HL-60/S4 treated with retinoic acid at 250 ng/mL for 4 days and 3 days (cell line): Measurements from ENCODE around the gene BCORL1.

Experiments used
- in situ Hi-C: fragments of 300-500 bp; cut with MboI; formaldehyde crosslinking; loops from 2 replicates; pipeline ENCODE4 v1.7.0; 2022; ENCODE audit warnings: low sequenced_read_pairs

The BCORL1 gene

GRCh38 chrX:130055899-130056298, 73.5 kb downstream of the BCORL1 start:
- in situ Hi-C loops, result loop anchor here (10.0 kb wide), 2 partner anchors 131 to 451 kb away; no protein-coding TSS in a partner anchor

GRCh38 chrX:130057209-130057608, 74.8 kb downstream of the BCORL1 start:
- in situ Hi-C loops, result loop anchor here (10.0 kb wide), 2 partner anchors 132 to 452 kb away; no protein-coding TSS in a partner anchor

DNA sequence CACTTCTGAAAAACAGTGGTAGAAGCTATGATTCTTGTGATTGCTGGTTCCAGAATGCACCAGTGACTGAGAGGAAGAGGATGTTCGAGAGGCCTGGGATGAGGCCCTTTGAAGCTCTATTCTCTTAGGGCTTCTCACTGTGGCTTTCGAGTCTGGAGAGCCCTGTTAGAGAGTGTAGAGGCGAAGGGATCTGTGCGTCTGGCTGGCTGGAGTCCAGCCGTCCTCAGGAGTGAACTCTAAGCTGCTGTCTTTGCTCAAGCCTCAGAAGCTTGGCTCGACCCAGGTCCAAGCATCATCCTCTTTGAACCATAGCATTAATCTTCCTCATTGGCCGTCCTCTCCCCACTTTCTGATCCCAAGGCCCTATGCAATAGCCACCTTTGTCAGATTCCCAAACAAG, 76.2 kb downstream of the BCORL1 start:
- in situ Hi-C loops, result loop anchor here (10.0 kb wide), 2 partner anchors 134 to 454 kb away; no protein-coding TSS in a partner anchor

DNA sequence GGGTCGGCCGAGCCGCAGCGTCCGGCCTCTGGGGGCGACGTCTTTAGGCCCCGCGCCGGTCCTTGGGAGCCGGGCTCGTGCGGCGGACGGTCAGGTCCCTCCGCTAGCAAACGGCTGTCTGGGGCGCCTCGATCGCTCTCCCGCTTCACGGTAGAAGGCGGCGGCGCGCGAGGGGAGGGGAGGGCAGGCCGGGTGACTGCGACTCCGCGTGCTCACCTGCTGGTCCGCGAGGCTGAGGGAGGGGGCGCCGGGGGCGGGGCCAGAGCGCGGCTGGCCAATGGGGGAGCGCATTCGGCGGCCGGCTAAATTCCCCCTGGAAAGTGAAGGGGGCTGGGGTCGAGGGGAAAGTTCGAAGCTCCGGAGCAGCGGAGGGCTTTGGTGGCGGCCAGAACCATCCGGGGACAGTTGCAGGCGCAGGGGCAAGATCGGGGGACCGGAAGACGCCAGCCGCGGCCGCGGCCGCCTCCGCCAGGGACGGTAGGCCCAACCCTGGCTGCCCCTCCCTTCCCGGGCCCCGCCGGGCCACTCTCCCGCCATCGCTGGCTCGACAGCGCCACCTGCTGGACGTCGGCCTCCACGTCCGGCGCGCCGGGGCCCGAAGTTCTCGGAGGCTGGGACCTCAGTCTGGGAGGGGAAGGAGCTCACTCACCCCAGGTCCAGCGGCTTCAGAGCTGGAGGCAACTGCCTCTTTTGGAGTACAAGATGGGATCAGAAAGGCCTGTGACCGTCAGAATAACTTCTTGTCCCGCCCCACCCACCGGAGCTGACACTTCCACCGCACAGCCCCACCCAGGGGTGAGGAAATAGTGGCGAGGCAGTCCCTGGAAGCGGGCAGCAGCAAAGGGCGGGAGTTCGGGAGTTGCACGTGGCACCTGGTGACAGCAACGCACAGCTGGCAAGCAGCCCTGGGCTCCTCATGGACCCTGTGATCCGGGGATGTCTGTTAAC, 78.0 kb downstream of the BCORL1 start:
- in situ Hi-C loops, result no loop called here

DNA sequence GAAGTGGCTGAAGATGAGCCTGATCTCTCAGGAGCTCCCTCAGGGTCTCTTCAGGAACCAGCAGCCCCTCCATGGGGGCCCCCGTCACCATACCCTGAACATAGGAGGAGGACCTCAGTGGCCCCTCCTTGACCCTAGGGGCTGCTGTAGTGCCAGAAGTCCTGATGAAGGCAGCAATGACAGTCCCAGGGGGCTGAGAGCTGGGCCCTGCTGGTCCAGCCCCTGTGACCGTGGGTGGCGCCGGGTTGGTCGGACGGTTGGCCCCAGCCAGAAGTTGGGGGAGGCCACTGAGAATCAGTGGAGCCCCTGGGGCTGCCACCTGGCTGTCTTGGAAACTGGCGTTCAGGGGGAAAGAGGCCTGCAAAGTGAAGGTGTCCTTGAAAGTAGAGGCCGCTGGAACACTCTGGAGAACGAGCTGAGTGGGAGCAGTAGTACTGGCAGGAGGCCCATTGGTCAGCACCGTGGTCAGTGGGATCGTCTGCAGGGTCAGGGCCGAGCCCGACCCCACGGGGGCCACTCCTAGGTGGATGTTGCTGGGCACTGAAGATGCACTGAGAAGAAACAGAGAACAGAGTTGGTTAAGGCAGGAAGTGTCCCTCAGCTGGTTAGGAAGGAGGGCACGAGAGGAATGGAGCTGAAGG, 84.7 kb downstream of the BCORL1 start:
- in situ Hi-C loops, result no loop called here

DNA sequence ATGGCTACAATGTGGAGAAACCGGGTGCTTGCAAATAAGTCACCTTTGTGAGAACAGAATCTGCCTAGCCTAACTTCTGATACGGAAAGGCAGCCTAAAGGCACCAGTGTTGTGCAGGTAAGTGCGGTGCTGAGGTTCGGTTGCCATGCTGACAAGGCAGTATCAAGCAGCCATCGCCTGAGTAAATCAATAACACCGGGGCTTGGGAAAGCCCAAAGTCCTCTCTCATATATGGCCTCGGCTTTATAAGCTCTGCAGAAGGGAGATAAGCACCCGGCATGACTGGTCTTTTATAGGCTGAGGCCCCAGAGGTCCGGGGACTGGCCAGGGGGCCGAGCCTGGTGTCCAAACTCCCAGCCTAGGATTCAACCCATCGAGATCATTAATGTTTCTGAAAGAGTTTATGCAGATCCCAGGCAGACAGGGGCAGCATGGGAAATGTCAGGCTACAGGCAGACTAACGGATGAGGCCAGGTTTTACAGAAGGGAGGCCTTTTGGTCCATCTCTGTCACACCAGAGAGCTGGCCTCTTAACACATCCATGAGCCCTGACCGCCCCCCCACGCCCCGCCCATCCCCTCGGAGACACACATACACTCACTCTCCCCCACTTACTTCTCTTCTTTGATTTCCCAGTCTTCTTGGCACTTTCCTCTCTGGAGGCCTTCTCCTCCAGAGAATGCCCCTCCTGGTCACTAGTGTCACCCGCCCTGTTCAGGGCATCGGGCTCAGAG, 89.3 kb downstream of the BCORL1 start:
- in situ Hi-C loops, result no loop called here

DNA sequence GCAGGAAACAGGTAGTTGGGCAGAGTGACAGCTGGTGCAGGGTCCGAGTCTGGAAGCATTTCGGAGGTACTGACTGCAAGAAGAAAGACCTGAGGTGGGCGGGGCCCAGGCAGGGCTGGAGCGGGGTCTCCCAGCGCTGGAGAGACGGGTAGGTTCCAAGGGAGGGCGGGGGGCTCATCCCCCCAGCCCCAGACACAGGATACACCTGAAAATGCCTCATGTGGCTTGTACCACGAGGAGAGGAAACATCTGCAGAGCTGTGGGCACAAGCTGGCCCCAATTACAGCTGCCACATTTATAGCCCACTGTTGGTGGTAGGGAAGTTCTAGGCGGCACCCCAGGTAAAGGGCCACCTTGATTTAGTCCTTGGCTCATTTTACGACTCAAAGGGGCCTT, 89.9 kb downstream of the BCORL1 start:
- in situ Hi-C loops, result no loop called here

DNA sequence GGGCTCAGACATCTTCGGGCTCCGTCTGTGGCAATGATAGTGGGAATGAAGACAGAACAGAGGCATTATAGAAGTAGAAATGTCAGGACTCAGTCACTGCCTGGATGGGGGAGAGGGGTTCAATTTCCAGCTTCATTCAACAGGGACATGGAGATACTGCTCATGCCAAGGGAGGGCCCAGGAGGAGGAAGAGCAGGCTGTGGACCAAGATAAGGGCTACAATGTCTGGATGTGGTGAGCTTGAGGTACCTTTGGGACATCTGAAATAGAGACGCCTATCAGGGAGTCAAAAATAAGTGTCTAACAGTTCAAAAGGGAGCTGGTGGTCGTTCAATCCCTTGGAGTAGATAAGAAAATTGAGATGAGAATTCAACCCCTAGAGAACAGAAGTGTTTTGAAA, 93.3 kb downstream of the BCORL1 start:
- in situ Hi-C loops, result no loop called here

GRCh38 chrX:130079824-130080406, 97.5 kb downstream of the BCORL1 start:
- in situ Hi-C loops, result no loop called here

DNA sequence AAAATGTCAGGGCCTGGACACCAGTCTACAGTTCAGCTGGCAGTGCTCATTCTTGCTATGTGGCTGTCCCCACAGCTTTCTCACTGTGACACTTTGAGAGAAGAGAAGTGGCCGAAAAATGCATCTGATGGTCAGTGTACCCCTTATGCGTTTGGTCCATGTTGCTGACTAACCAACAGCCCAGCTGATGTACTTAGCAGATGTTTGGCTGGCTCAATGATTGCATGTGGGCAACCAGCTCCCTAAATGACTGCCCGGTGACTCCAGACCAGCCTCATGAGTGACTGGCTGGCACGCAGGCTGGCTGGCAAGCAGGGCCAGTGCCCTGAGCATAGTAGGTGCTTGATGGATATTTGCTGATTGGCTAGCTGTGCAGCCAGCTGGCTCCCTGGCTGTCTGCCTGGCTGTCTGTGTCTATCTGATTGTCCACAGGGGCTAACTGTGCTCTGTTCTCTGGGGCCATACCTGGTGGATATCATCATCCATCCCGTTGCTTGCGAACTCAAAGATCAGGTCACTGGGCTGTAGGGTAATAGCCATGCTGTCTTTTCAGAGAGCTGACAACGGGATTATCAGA, 98.4 kb downstream of the BCORL1 start:
- in situ Hi-C loops, result no loop called here

DNA sequence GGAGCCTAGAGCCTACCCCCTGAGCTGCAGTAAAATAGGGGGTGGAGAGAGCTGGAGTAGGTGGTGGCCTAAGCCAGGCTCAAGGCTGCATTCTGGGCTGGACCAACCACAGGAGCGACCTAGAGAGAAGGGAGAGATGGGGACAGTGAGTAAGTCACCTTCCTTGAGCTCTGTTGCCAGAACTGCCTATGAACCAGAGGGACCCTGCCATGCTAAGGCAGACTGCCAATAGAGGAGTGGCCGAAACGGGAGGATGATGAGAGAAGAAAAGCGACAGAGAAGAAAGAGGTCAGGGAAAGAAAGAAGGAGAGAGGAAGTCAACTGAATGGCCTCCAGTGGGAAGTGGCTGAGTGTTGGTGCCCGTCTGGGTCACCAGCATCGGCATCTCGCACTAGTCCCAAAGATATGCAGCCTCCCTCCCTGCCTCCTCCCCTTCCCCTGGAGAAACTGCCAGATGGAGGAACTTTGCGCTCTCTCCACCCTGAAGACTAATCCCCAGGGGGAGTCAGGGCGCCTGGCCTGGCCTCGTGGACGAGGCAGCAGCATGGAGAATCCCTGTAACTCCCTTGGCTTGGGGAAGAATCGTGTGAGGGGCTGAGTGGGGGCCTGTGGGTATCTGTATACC, 99.1 kb downstream of the BCORL1 start:
- in situ Hi-C loops, result no loop called here

- in situ Hi-C loops, result no loop called here
These were observed 100.0 kb downstream of the BCORL1 start for GRCh38 chrX:130082244-130083106.

DNA sequence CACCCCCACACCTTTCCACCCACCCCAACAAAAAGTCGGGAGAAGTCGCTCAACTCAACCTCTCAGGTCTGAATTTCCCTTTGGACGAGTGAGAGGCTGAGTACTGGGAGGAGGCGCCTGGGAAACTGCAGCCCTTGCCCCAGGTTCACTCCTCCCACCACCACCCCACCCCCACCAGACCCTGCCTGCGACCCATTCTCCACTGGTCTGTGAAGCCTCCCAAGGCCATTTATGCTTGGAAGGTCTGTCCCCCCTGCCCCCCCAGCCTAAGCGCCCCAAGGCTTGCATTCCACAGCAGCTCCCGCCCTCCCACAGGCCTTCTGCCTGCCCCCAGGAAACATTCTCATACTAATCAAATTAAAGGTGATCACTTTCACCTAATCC, 100.7 kb downstream of the BCORL1 start:
- in situ Hi-C loops, result no loop called here

- in situ Hi-C loops, result no loop called here
These were observed 101.4 kb downstream of the BCORL1 start for GRCh38 chrX:130083656-130084382.

GRCh38 chrX:130084631-130085237, 102.3 kb downstream of the BCORL1 start:
- in situ Hi-C loops, result no loop called here

DNA sequence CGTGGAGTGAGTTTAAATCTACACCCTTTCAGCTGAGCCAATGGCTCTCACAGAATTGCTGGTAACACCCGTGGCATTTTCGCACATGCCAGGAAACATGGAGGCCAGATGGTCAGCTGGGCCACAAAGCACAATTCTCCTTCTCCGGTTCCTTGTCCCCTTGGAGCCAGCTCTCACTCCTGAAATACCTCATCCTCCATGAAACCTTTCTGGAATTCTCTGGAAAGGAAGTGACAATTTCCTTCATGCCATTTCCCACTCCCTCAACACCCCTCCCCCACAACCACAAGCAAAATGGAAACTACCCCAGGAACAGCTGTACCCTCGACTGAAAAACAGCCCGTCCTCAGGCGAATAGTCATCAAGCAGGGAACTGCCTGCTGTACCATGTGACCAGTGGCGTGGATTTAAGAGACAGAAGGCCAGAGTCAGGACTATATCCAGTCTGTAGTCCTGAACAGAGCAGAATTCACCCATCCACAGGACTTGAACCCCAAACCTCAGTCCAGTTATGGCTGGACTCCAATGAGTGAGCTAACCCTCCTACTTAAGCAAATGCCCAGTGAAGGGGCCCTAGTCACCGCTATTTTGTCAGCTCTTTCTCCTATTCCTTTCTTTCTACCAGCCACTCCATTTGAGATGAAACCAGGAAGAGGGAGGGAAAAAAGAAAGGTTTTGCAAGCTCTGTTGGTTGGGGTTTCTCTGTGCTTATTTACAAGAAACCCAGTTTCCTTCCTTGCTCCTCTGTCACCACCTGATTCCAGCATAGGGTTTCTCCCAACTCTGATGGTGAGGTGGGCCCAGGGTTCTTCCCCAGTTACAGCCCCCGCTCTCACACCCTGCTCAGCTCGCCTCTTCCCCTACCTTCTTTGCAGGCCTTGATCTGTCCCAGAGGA, 103.4 kb downstream of the BCORL1 start:
- in situ Hi-C loops, result no loop called here
